ENCODE measurements around the gene RPS3. TPM values are rescaled to one million over a fixed set of nuclear protein-coding genes. Genes with fewer than 3 reads are reported as not detected.

RPS3 gene
- total and polyA plus RNA-seq, 5 donors = 1,021 to 1,263 (median 1,171) TPM

GRCh38 chr11:75436806-75437205 lies 37.5 kb downstream of the RPS3 start:
- intact Hi-C loops (cut with DNase I) = no loop called here
- ATAC-seq = no peak
- H3K27me3 ChIP-seq (ENCODE audit: control insufficient read depth, insufficient read depth) = no peaks in the 10 kb centered on the region
- no peak for DNase-seq
- H3K4me1 ChIP-seq (ENCODE audit: control insufficient read depth, insufficient read depth, low read length) = no peaks in the 10 kb centered on the region
- no peak overlapping the region for H3K4me3 ChIP-seq (ENCODE audit: low read length)
- 93% methylated on average over 9 of the region's 9 CpGs for WGBS
- no peak overlapping the region for H3K27ac ChIP-seq (ENCODE audit: low read length)
- no peaks in the 10 kb centered on the region for H3K9me3 ChIP-seq (ENCODE audit: control insufficient read depth, low read length)

GRCh38 chr11:75437966-75438659 lies 38.8 kb downstream of the RPS3 start:
- H3K27ac ChIP-seq (ENCODE audit: low read length) = no peak overlapping the region
- no peaks in the 10 kb centered on the region for H3K9me3 ChIP-seq (ENCODE audit: control insufficient read depth, low read length)
- intact Hi-C loops (cut with DNase I) = no loop called here
- H3K27me3 ChIP-seq (ENCODE audit: control insufficient read depth, insufficient read depth) = no peaks in the 10 kb centered on the region
- ATAC-seq = no peak
- H3K4me1 ChIP-seq (ENCODE audit: control insufficient read depth, insufficient read depth, low read length) = no peaks in the 10 kb centered on the region
- H3K4me3 ChIP-seq (ENCODE audit: low read length) = no peak overlapping the region
- no peak for DNase-seq
- 90% methylated on average over 13 of the region's 13 CpGs for WGBS

GRCh38 chr11:75439026-75439425 lies 39.7 kb downstream of the RPS3 start:
- no peaks in the 10 kb centered on the region for H3K27me3 ChIP-seq (ENCODE audit: control insufficient read depth, insufficient read depth)
- H3K4me1 ChIP-seq (ENCODE audit: control insufficient read depth, insufficient read depth, low read length) = no peaks in the 10 kb centered on the region
- H3K9me3 ChIP-seq (ENCODE audit: control insufficient read depth, low read length) = no peaks in the 10 kb centered on the region
- ATAC-seq = no peak
- intact Hi-C loops (cut with DNase I) = no loop called here
- no peak overlapping the region for H3K4me3 ChIP-seq (ENCODE audit: low read length)
- no peak for DNase-seq
- no peak overlapping the region for H3K27ac ChIP-seq (ENCODE audit: low read length)
- 75% methylated on average over 14 of the region's 14 CpGs for WGBS

- no peaks in the 10 kb centered on the region for H3K4me1 ChIP-seq (ENCODE audit: control insufficient read depth, insufficient read depth, low read length)
- intact Hi-C loops (cut with DNase I) = no loop called here
- 85% methylated on average over 13 of the region's 13 CpGs for WGBS
- H3K27me3 ChIP-seq (ENCODE audit: control insufficient read depth, insufficient read depth) = no peaks in the 10 kb centered on the region
- H3K4me3 ChIP-seq (ENCODE audit: low read length) = no peak overlapping the region
- ATAC-seq (no peak), DNase-seq (peak in 1 of 3 donors; percentile 20)
- H3K9me3 ChIP-seq (ENCODE audit: control insufficient read depth, low read length) = no peaks in the 10 kb centered on the region
- H3K27ac ChIP-seq (ENCODE audit: low read length) = no peak overlapping the region
Observed at GRCh38 chr11:75439495-75440120, 40.3 kb downstream of the RPS3 start.

GRCh38 chr11:75440960-75441803 lies 41.9 kb downstream of the RPS3 start:
- Histone ChIP-seq H3K27ac (ENCODE audit: low read length) (no peak overlapping the region), H3K4me1 (ENCODE audit: control insufficient read depth, insufficient read depth, low read length) (no peaks in the 10 kb centered on the region), H3K9me3 (ENCODE audit: control insufficient read depth, low read length) (no peaks in the 10 kb centered on the region), H3K4me3 (ENCODE audit: low read length) (no peak overlapping the region), H3K27me3 (ENCODE audit: control insufficient read depth, insufficient read depth) (no peaks in the 10 kb centered on the region)
- ATAC-seq (no peak), DNase-seq (peak in 2 of 3 donors; percentile 37)
- intact Hi-C loops (cut with DNase I) = no loop called here
- 88% methylated on average over 27 of the region's 27 CpGs for WGBS

GRCh38 chr11:75441804-75442132 lies 42.5 kb downstream of the RPS3 start:
- intact Hi-C loops (cut with DNase I) = no loop called here
- 70% methylated on average over 7 of the region's 7 CpGs for WGBS
- no peaks in the 10 kb centered on the region for H3K4me1 ChIP-seq (ENCODE audit: control insufficient read depth, insufficient read depth, low read length)
- H3K27ac ChIP-seq (ENCODE audit: low read length) = no peak overlapping the region
- H3K9me3 ChIP-seq (ENCODE audit: control insufficient read depth, low read length) = no peaks in the 10 kb centered on the region
- no peaks in the 10 kb centered on the region for H3K27me3 ChIP-seq (ENCODE audit: control insufficient read depth, insufficient read depth)
- DNase-seq (peak in 1 of 3 donors; percentile 36), ATAC-seq (peak in 1 of 2 donors; percentile 4)
- H3K4me3 ChIP-seq (ENCODE audit: low read length) = no peak overlapping the region

GRCh38 chr11:75442161-75442885 lies 43.0 kb downstream of the RPS3 start:
- Histone ChIP-seq H3K4me3 (ENCODE audit: low read length) (no peak overlapping the region), H3K27me3 (ENCODE audit: control insufficient read depth, insufficient read depth) (no peaks in the 10 kb centered on the region), H3K9me3 (ENCODE audit: control insufficient read depth, low read length) (no peaks in the 10 kb centered on the region), H3K4me1 (ENCODE audit: control insufficient read depth, insufficient read depth, low read length) (no peaks in the 10 kb centered on the region), H3K27ac (ENCODE audit: low read length) (no peak overlapping the region)
- intact Hi-C loops (cut with DNase I) = no loop called here
- WGBS = 88% methylated on average over 15 of the region's 15 CpGs
- ATAC-seq = peak in 1 of 2 donors; percentile 11
- DNase-seq = peak in 2 of 3 donors; percentile 43 to 52

GRCh38 chr11:75443043-75443442 lies 43.7 kb downstream of the RPS3 start:
- H3K4me3 ChIP-seq (ENCODE audit: low read length) = no peak overlapping the region
- no peaks in the 10 kb centered on the region for H3K27me3 ChIP-seq (ENCODE audit: control insufficient read depth, insufficient read depth)
- DNase-seq = peak in 2 of 3 donors; percentile 45 to 49
- H3K9me3 ChIP-seq (ENCODE audit: control insufficient read depth, low read length) = no peaks in the 10 kb centered on the region
- intact Hi-C loops (cut with DNase I) = no loop called here
- ATAC-seq = no peak
- no peaks in the 10 kb centered on the region for H3K4me1 ChIP-seq (ENCODE audit: control insufficient read depth, insufficient read depth, low read length)
- H3K27ac ChIP-seq (ENCODE audit: low read length) = no peak overlapping the region
- 88% methylated on average over 12 of the region's 12 CpGs for WGBS

- no peak overlapping the region for H3K27ac ChIP-seq (ENCODE audit: low read length)
- no peaks in the 10 kb centered on the region for H3K4me1 ChIP-seq (ENCODE audit: control insufficient read depth, insufficient read depth, low read length)
- H3K27me3 ChIP-seq (ENCODE audit: control insufficient read depth, insufficient read depth) = no peaks in the 10 kb centered on the region
- ATAC-seq (peak; percentile 54 to 72), DNase-seq (peak; percentile 67 to 88 (median 84))
- WGBS = 9% methylated on average over 6 of the region's 6 CpGs
- intact Hi-C loops (cut with DNase I) = loop anchor here in 3 of 4 donors (2.0 to 5.0 kb wide), 2 partner anchors 87 kb away; no protein-coding TSS in a partner anchor
- no peak overlapping the region for H3K4me3 ChIP-seq (ENCODE audit: low read length)
- no peaks in the 10 kb centered on the region for H3K9me3 ChIP-seq (ENCODE audit: control insufficient read depth, low read length)
Observed at GRCh38 chr11:75445315-75445953, 46.1 kb downstream of the RPS3 start.

- WGBS = 78% methylated on average over 5 of the region's 5 CpGs
- Histone ChIP-seq H3K27ac (ENCODE audit: low read length) (no peak overlapping the region), H3K9me3 (ENCODE audit: control insufficient read depth, low read length) (no peaks in the 10 kb centered on the region), H3K4me3 (ENCODE audit: low read length) (no peak overlapping the region), H3K27me3 (ENCODE audit: control insufficient read depth, insufficient read depth) (no peaks in the 10 kb centered on the region), H3K4me1 (ENCODE audit: control insufficient read depth, insufficient read depth, low read length) (no peaks in the 10 kb centered on the region)
- ATAC-seq = no peak
- DNase-seq = no peak
- intact Hi-C loops (cut with DNase I) = loop anchor here in 2 of 4 donors (5.0 kb wide), 1 partner anchor 85 kb away; no protein-coding TSS in a partner anchor
Observed at GRCh38 chr11:75447415-75447814, 48.1 kb downstream of the RPS3 start.

Data from right cardiac atrium (tissue), 5 donors.